Muscle of leg (tissue), 11 donors: ENCODE results near the gene DTD2. TPM values are rescaled to one million over a fixed set of nuclear protein-coding genes. Genes with fewer than 3 reads are reported as not detected.
A peak's percentile ranks its signal among the peaks of the same experiment; 100 is the strongest.
"Not testable (repeated sequence)": the region's sequence is repeated elsewhere in the genome, so short reads cannot be mapped to it uniquely, and the experiment has no call there.

Source experiments
- DNase-seq: peaks from one replicate; pipeline ENCODE4 v3.0.0; 2013
- H3K27ac ChIP-seq: one replicate; pipeline ENCODE4 v1.5.1; 2013; ENCODE audit warnings: mild to moderate bottlenecking, low read length, control low read depth
- H3K27me3 ChIP-seq: one replicate; pipeline ENCODE4 v1.6.1; 2013; ENCODE audit warnings: low read length; ENCODE audit not compliant: control insufficient read depth, insufficient read depth
- H3K36me3 ChIP-seq: one replicate; pipeline ENCODE4 v1.6.1; 2013; ENCODE audit warnings: low read length; ENCODE audit not compliant: control insufficient read depth, insufficient read depth
- H3K4me1 ChIP-seq: one replicate; pipeline ENCODE4 v1.6.1; 2013; ENCODE audit warnings: low read length; ENCODE audit not compliant: control insufficient read depth, insufficient read depth
- H3K4me3 ChIP-seq: one replicate; pipeline ENCODE4 v1.5.1; 2013; ENCODE audit warnings: low read length, control low read depth
- H3K9me3 ChIP-seq: replicated peaks from 2 replicates; pipeline ENCODE4 v1.6.1; 2013; ENCODE audit warnings: low read depth, low read length; ENCODE audit not compliant: control insufficient read depth
- WGBS: methylation state at CpG from one replicate; pipeline ENCODE4 v1.1.5; 2013; ENCODE audit warnings: missing lambda C conversion rate; ENCODE audit not compliant: insufficient coverage; 5-methylcytosine and 5-hydroxymethylcytosine counted together
- polyA plus RNA-seq, 8 donors: library from polyadenylated mRNA; unstranded; fragments of 120-200 nt; gene quantifications; one replicate each; pipeline versions ENCODE4 v1.2.1 to v1.2.3, GENCODE V29; 2013; ENCODE audit warnings: inconsistent platforms in 1 of 8, low replicate concordance in 1 of 8; ENCODE audit not compliant: insufficient read length in 8 of 8, insufficient read depth in 1 of 8
- total RNA-seq: library from RNA; stranded (reverse); fragments of 120-200 nt; gene quantifications from one replicate; pipeline ENCODE4 v1.2.4, GENCODE V29; 2013

The DTD2 gene
- total and polyA plus RNA-seq, 9 donors, result 8.3 to 16.1 (median 12.7) TPM

DNA sequence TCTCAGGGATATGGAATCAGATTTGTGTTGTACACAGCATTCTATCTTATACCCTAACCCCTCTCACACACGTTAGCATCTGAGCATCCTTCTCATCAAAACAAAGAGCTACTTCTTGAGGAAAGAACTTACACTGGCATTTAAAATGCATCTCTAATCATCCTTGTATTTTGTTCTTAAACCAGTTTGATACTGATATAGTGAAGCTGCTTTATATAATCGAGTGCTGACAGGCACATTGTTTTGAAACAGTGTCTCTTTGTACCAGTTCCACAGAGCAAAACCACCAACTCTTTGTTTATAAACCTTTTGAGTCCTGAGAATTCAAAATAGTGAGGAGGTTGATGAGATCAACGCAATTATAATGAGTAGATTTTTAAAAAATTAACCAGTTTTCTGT lies 21.7 kb upstream of the DTD2 start:
- H3K27ac ChIP-seq, result no peak overlapping the region
- WGBS, result no CpG with 5 or more reads among the region's 3 CpGs
- no peaks in the 10 kb centered on the region for H3K9me3 ChIP-seq
- no peaks in the 10 kb centered on the region for H3K36me3 ChIP-seq
- no peaks in the 10 kb centered on the region for H3K27me3 ChIP-seq
- H3K4me1 ChIP-seq, result no peaks in the 10 kb centered on the region
- H3K4me3 ChIP-seq, result no peak overlapping the region
- no peak for DNase-seq

DNA sequence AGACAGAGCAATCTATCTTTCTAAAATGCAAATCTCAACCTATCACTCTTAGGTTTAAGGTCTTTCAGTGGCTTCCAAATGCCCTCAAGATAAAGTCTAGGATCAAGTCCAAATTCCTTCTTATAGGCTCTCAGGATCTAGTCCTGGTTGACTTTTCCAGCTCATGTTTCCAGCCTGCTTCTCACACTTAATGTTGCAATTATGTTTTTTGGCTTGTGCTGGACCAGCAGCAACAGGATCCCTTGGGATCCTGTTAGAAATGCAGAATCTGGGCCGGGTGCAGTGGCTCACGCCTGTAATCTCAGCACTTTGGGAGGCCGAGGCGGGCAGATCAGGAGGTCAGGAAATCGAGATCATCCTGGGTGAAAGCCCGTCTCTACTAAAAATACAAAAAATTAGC lies 19.9 kb upstream of the DTD2 start:
- H3K4me3 ChIP-seq, result no peak overlapping the region
- H3K27me3 ChIP-seq, result no peaks in the 10 kb centered on the region
- H3K27ac ChIP-seq, result no peak overlapping the region
- DNase-seq, result no peak
- H3K4me1 ChIP-seq, result no peaks in the 10 kb centered on the region
- H3K36me3 ChIP-seq, result no peaks in the 10 kb centered on the region
- WGBS, result 81% methylated on average over 5 of the region's 6 CpGs
- no peaks in the 10 kb centered on the region for H3K9me3 ChIP-seq

DNA sequence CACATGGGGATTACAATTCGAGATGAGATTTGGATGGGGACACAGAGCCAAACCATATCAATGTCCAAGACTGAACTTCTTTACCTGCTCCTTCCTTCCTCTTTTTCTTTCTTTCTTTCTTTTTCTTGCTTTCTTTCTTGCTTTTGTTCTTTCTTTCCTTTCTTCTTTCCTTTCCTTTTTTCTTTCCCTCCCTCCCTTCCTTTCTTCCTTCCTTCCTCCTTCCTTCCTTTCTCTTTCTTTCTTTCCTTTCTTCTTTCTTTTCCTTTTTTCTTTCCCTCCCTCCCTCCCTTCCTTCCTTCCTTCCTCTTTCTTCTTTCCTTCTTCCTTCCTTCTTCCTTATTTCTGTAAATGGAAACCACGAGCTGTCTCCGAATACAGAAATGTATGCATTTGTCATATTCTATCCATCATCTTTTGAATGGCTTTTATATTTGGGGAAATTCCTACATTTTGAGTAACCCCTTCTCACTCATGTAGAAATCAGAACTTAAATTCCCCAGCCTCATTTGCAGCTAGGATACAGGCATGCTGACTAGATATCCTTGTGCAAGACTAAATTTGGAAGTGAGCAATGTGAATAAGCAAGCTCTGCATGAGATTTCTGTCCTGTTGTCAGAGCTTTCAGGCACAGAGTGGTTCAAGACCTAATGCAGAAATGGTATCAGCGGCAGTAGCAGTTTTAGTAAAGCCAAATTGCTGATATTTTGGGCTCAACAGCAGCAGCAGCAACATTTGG lies 19.0 kb upstream of the DTD2 start:
- Histone ChIP-seq H3K27me3 (no peaks in the 10 kb centered on the region), H3K9me3 (no peaks in the 10 kb centered on the region), H3K4me1 (no peaks in the 10 kb centered on the region), H3K36me3 (no peaks in the 10 kb centered on the region), H3K27ac (no peak overlapping the region), H3K4me3 (no peak overlapping the region)
- DNase-seq, result no peak
- 90% methylated on average over 2 of the region's 4 CpGs for WGBS

DNA sequence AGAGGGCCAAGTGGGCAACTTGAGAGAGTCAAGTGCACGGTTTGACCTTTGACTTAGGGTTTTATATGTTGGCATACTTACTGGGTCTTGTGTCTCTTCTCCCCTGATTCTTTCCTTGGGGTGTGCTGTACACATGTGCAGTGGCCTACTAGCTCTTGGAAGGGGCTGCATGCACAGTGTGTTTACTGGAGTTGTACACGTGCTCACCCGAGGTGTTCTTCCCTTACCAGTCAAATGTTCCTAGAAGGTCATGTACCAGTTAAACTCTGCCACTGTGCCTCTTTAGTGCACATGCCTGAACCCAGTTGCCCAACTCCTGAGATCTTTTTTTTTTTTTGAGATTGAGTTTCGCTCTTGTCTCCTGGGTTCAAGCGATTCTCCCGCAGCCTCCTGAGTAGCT lies 9.2 kb upstream of the DTD2 start:
- Histone ChIP-seq H3K36me3 (no peaks in the 10 kb centered on the region), H3K27me3 (no peaks in the 10 kb centered on the region), H3K4me1 (no peaks in the 10 kb centered on the region), H3K9me3 (no peaks in the 10 kb centered on the region), H3K4me3 (no peak overlapping the region), H3K27ac (no peak overlapping the region)
- 93% methylated on average over 6 of the region's 6 CpGs for WGBS
- DNase-seq, result no peak

DNA sequence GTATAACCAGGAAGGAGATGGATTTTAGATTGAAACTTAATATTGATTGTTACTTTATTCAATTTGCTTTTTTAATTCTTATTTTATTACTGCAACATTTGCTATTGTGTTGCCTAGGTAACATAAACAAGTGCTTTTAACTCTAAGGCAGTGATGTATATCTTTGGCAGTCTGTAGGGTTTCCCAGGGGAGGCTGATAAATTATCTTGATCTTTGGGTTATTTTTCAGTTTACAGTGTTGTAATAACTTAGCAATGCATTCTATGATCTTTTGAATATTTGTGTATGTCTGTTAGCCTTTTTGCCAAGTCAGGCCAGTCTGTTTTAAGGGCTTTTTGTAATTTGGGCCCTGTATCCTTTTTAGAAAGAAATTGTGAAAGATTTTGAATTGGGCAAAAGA lies 7.8 kb upstream of the DTD2 start:
- Histone ChIP-seq H3K4me1 (no peaks in the 10 kb centered on the region), H3K36me3 (no peaks in the 10 kb centered on the region), H3K27me3 (no peaks in the 10 kb centered on the region), H3K27ac (peak overlapping the region; percentile 25), H3K9me3 (no peaks in the 10 kb centered on the region), H3K4me3 (no peak overlapping the region)
- peak; percentile 84 for DNase-seq

DNA sequence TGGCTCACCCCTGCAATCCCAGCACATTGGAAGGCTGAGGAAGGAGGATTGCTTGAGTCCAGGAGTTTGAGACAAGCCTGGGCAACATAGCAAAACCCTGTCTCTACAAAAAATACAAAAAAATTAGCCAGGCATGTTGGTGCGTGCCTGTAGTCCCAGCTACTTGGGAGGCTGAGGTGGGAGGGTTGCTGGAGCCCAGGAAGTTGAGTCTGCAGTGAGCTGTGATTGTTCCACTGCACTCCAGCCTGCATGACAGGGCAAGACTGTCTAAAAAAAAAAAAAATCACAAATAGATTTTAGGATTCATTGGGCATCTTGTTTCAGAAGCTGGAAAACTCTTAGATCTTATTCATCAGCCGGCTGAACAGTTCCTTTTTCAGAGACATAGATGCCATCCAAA lies 5.1 kb upstream of the DTD2 start:
- not testable (repeated sequence) for H3K36me3 ChIP-seq, H3K4me3 ChIP-seq, H3K9me3 ChIP-seq, H3K27me3 ChIP-seq, H3K27ac ChIP-seq, H3K4me1 ChIP-seq, DNase-seq
- no CpG with 5 or more reads among the region's 2 CpGs for WGBS

DNA sequence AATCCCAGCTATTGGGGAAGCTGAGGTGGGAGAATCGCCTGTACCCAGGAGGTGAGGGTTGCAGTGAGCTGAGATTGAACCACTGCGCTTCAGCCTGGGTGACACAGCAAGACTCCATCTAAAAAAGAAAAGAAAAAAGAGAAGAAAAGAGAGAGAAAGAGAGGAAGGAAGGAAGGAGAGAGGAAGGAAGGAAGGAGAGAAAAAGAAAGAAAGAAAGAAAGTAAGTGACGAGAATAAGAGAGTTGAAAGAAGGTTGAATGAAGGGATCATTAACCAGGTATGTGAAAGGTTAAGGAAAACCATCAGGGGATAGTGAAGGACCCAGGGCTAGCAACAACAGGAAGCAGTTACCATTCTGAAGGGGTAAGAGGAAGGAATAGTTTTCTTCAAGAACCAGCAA lies 4.2 kb upstream of the DTD2 start:
- H3K27ac ChIP-seq, result no peak overlapping the region

DNA sequence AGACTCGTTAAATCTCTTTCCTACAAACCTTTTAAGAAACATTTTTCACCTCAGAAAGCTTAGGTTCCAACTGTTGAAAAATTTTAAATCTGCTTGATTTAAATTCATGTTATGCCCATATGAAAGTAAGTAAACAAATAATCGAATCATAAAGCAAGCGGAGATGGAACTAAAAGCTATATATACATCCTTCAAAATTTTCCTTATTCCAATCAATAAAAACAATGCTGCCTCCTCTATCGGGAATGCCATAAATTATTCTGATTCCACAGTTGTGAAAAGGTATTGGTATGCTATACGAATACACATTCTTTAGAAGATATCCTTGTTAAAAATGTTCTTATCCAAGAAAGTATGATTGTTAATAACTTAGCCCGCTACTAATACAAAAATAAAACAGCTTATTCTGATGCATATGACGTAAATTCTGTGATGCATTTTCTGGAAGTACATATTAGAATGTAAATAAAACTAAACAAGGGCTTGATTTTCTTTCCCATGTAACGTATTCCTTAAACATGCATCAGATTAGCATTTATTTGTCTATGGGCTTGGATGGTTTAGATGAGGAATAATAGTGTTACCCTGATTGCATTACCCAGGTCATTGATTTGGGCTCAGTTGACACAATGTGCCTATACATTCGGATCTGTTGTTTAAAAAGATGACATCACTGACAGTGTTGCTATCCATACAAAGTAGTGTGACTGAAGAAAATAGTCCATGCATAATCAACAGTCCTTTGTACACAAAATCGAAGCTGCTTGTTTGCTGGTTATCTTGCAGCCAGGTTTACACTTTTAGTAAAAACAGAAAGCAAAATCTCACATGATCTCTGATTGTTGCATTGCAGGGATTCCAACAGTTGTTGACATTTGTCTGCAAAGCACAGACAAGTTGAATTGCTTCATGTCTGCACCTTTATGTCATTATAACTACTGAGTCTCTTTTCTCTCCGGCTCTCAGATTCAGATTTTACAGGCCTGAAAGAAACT lies 656 bp upstream of the DTD2 start:
- 73% methylated on average over 2 of the region's 11 CpGs for WGBS
- Histone ChIP-seq H3K27ac (peak overlapping the region; percentile 94), H3K27me3 (no peaks in the 10 kb centered on the region)

More for the DNA sequence above, 4.2 kb upstream of the DTD2 start:
- no peak for DNase-seq
- H3K9me3 ChIP-seq, result no peaks in the 10 kb centered on the region
- H3K4me1 ChIP-seq, result no peaks in the 10 kb centered on the region
- H3K27me3 ChIP-seq, result no peaks in the 10 kb centered on the region
- WGBS, result 92% methylated on average over 3 of the region's 3 CpGs
- no peak overlapping the region for H3K4me3 ChIP-seq
- H3K36me3 ChIP-seq, result no peaks in the 10 kb centered on the region

DNA sequence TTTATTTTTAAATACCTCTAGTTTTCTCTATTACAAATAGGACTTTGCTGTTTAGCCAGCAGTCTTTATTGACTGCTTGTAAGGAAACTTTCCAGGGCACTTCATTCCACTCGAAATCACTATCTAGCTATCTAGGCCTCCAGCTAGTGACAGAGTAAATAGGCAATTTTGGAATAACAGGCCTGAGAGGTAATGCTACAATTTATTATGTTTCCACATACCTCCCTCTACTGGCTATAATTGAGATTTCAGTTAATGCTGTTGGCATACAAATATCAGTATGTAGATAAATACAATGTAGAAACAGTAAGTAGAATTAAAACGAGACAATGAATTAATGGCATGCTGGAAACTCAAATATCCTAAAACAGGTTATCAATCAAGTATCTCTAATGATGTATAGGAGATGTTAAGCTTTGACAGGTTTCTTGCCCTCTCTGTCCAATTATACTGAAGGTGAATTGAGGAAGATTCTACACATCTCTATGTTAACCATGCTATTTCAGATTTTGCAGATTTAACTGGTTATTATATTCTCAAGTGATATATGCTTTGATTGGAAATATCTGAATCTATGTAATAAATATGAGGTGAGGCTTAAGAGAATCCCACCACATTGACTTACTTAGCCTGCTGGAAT lies 7.2 kb downstream of the DTD2 start:
- no peak overlapping the region for H3K4me3 ChIP-seq
- H3K27me3 ChIP-seq, result no peaks in the 10 kb centered on the region
- peaks cover 14% of the 10 kb centered on the region for H3K36me3 ChIP-seq
- no peaks in the 10 kb centered on the region for H3K9me3 ChIP-seq
- no peaks in the 10 kb centered on the region for H3K4me1 ChIP-seq
- WGBS, result no CpG with 5 or more reads among the region's 2 CpGs
- no peak overlapping the region for H3K27ac ChIP-seq
- peak; percentile 56 for DNase-seq

More for the DNA sequence above, 656 bp upstream of the DTD2 start:
- peak overlapping the region; percentile 64 for H3K4me3 ChIP-seq
- H3K4me1 ChIP-seq, result peaks cover 3% of the 10 kb centered on the region
- no peak for DNase-seq
- peaks cover 1% of the 10 kb centered on the region for H3K36me3 ChIP-seq
- no peaks in the 10 kb centered on the region for H3K9me3 ChIP-seq

DNA sequence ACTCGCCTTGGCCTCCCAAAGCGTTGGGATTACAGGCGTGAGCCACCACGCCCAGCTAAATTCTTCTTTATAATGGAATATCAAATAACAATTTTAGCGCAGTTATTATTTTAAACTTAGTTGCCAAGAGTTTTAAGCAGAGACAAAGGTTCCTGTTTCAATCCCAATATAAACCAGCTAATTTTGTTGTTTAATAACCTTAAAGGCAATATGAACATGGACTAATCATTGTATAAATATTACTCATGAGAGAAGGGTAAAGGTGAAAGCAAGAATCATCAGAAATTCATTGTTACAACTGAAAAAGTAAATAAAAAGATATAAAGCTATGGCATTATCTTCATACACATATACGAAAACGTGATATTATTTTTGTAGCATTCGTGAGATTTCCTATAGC lies 8.2 kb downstream of the DTD2 start:
- Histone ChIP-seq H3K4me1 (no peaks in the 10 kb centered on the region), H3K27me3 (no peaks in the 10 kb centered on the region), H3K9me3 (no peaks in the 10 kb centered on the region), H3K36me3 (peaks cover 14% of the 10 kb centered on the region), H3K27ac (no peak overlapping the region), H3K4me3 (no peak overlapping the region)
- WGBS, result no CpG with 5 or more reads among the region's 8 CpGs
- DNase-seq, result no peak
